ENCODE results near the gene TMEM40.
A peak's percentile ranks its signal among the peaks of the same experiment; 100 is the strongest.
"Not testable (repeated sequence)": the region's sequence is repeated elsewhere in the genome, so short reads cannot be mapped to it uniquely, and the experiment has no call there.

TMEM40 gene

GRCh38 chr3:12797892-12798558 lies 39.0 kb upstream of the TMEM40 start:
- Histone ChIP-seq H3K4me1 (peaks cover 6 to 35% (median 20%) of the 10 kb centered on the region in 10 experiments), H3K4me3 (no peak overlapping the region), H3K36me3 (no peaks in the 10 kb centered on the region), H4K20me1 (peaks cover 0 to 8% (median 0%) of the 10 kb centered on the region in 11 experiments; a peak in 1 of 22 replicates), H3K27ac (no peak overlapping the region), H3K4me2 (peak overlapping the region in 3 of 11 experiments; percentile 23 to 93 (median 56); a peak in 2 of 22 replicates), H3K9ac (no peak overlapping the region), H3K27me3 (peaks cover 0 to 12% (median 0%) of the 10 kb centered on the region in 11 experiments; a peak in 6 of 22 replicates), H3K9me3 (replicated peaks in 1 of 11) (no peaks in the 10 kb centered on the region)
- TF ChIP-seq Cebpa-rat (IDR thresholded peaks at IDR 0.05): no peak

- peak overlapping the region in 2 of 11 experiments; percentile 72 to 74; a peak in 6 of 22 replicates for H3K9ac ChIP-seq
- peak overlapping the region in 7 of 10 experiments; percentile 62 to 72 (median 69); a peak in 9 of 20 replicates for H3K4me3 ChIP-seq
- peak overlapping the region in 10 of 11 experiments; percentile 91 to 99 (median 94); a peak in 17 of 22 replicates for H3K4me2 ChIP-seq
- no peaks in the 10 kb centered on the region for H3K36me3 ChIP-seq
- H3K27me3 ChIP-seq: peaks cover 0 to 12% (median 0%) of the 10 kb centered on the region in 11 experiments; a peak in 6 of 22 replicates
- no peaks in the 10 kb centered on the region for H3K9me3 ChIP-seq (replicated peaks in 1 of 11)
- H3K4me1 ChIP-seq: peaks cover 6 to 35% (median 20%) of the 10 kb centered on the region in 10 experiments
- H4K20me1 ChIP-seq: peaks cover 0 to 8% (median 0%) of the 10 kb centered on the region in 11 experiments; a peak in 1 of 22 replicates
- H3K27ac ChIP-seq: peak overlapping the region in 1 of 11 experiments; percentile 80; a peak in 1 of 22 replicates
- no peak for TF ChIP-seq Cebpa-rat (IDR thresholded peaks at IDR 0.05)
Observed at GRCh38 chr3:12797124-12797891, 38.2 kb upstream of the TMEM40 start.

GRCh38 chr3:12796171-12797123 lies 37.4 kb upstream of the TMEM40 start, which contains the start of gene CAND2:
CAND2 (plus strand) TSS chr3:12796680; CDS start chr3:12796721, 41 bp downstream.
- peak within 1 kb of the TSS; percentile 33 to 80 (median 59); a peak in 20 of 22 replicates for H3K27ac ChIP-seq
- peaks cover 6 to 35% (median 20%) of the 10 kb centered on the region in 10 experiments for H3K4me1 ChIP-seq
- TF ChIP-seq Cebpa-rat (IDR thresholded peaks at IDR 0.05): no peak
- H4K20me1 ChIP-seq: peaks cover 0 to 8% (median 0%) of the 10 kb centered on the region in 11 experiments; a peak in 1 of 22 replicates
- peak within 1 kb of the TSS; percentile 91 to 99 (median 94) for H3K4me2 ChIP-seq
- peak within 1 kb of the TSS; percentile 69 to 81 (median 75) for H3K9ac ChIP-seq
- H3K9me3 ChIP-seq (replicated peaks in 1 of 11): no peaks in the 10 kb centered on the region
- peak within 1 kb of the TSS; percentile 58 to 72 (median 68) for H3K4me3 ChIP-seq
- H3K36me3 ChIP-seq: no peaks in the 10 kb centered on the region
- H3K27me3 ChIP-seq: peaks cover 0 to 12% (median 0%) of the 10 kb centered on the region in 11 experiments; a peak in 6 of 22 replicates

- Histone ChIP-seq H3K4me3 (no peak overlapping the region), H3K9ac (no peak overlapping the region), H3K4me1 (peaks cover 6 to 35% (median 20%) of the 10 kb centered on the region in 10 experiments), H3K27ac (no peak overlapping the region), H3K36me3 (no peaks in the 10 kb centered on the region), H3K4me2 (no peak overlapping the region), H3K9me3 (replicated peaks in 1 of 11) (no peaks in the 10 kb centered on the region), H3K27me3 (peaks cover 0 to 12% (median 0%) of the 10 kb centered on the region in 11 experiments; a peak in 6 of 22 replicates), H4K20me1 (peaks cover 0 to 5% (median 0%) of the 10 kb centered on the region in 11 experiments; a peak in 1 of 22 replicates)
- no peak for TF ChIP-seq Cebpa-rat (IDR thresholded peaks at IDR 0.05)
Observed at GRCh38 chr3:12793701-12794100, 34.6 kb upstream of the TMEM40 start.

- TF ChIP-seq Cebpa-rat (IDR thresholded peaks at IDR 0.05): no peak
- Histone ChIP-seq H3K4me1 (peaks cover 6 to 17% (median 10%) of the 10 kb centered on the region in 10 experiments), H3K4me2 (no peak overlapping the region), H3K9ac (no peak overlapping the region), H3K27me3 (peaks cover 0 to 7% (median 0%) of the 10 kb centered on the region in 11 experiments; a peak in 6 of 22 replicates), H3K9me3 (replicated peaks in 1 of 11) (no peaks in the 10 kb centered on the region), H3K4me3 (no peak overlapping the region), H3K27ac (no peak overlapping the region), H4K20me1 (no peaks in the 10 kb centered on the region), H3K36me3 (no peaks in the 10 kb centered on the region)
Observed at GRCh38 chr3:12791430-12791829, 32.4 kb upstream of the TMEM40 start.

- H3K9ac ChIP-seq; H3K36me3 ChIP-seq; H3K4me3 ChIP-seq; H3K4me2 ChIP-seq; H3K9me3 ChIP-seq (replicated peaks in 1 of 11); H3K27ac ChIP-seq; H3K27me3 ChIP-seq; H3K4me1 ChIP-seq; H4K20me1 ChIP-seq: not testable (repeated sequence)
Observed at GRCh38 chr3:12787967-12788690, 29.1 kb upstream of the TMEM40 start.

- H4K20me1 ChIP-seq; H3K9ac ChIP-seq; H3K4me2 ChIP-seq; H3K27me3 ChIP-seq; H3K4me3 ChIP-seq; H3K27ac ChIP-seq; H3K36me3 ChIP-seq; H3K4me1 ChIP-seq; H3K9me3 ChIP-seq (replicated peaks in 1 of 11): not testable (repeated sequence)
Observed at GRCh38 chr3:12787346-12787745, 28.3 kb upstream of the TMEM40 start.

- H3K4me3 ChIP-seq: no peak overlapping the region
- TF ChIP-seq Cebpa-rat (IDR thresholded peaks at IDR 0.05): no peak
- H3K4me2 ChIP-seq: no peak overlapping the region
- no peaks in the 10 kb centered on the region for H3K4me1 ChIP-seq
- H3K9ac ChIP-seq: no peak overlapping the region
- no peaks in the 10 kb centered on the region for H4K20me1 ChIP-seq
- no peak overlapping the region for H3K27ac ChIP-seq
- no peaks in the 10 kb centered on the region for H3K27me3 ChIP-seq
- no peaks in the 10 kb centered on the region for H3K36me3 ChIP-seq
- no peaks in the 10 kb centered on the region for H3K9me3 ChIP-seq (replicated peaks in 1 of 11)
Observed at GRCh38 chr3:12785096-12785495, 26.0 kb upstream of the TMEM40 start.

All from BLaER1 treated with 17β-estradiol and CSF1 and Interleukin-3, amounts not matched to agents 10 nM and 100 nM (cell line).